Activated T-helper 1 cell treated with Interleukin-2 at 50 U/mL for 16 hours (primary cell): ENCODE measurements around the gene FAR2.
"Not testable (repeated sequence)": the region's sequence is repeated elsewhere in the genome, so short reads cannot be mapped to it uniquely, and the experiment has no call there.

Experiments used
- DNase-seq: peaks from one replicate; pipeline ENCODE4 v3.0.0-alpha.2; 2020; ENCODE audit warnings: low read depth

The FAR2 gene

DNA sequence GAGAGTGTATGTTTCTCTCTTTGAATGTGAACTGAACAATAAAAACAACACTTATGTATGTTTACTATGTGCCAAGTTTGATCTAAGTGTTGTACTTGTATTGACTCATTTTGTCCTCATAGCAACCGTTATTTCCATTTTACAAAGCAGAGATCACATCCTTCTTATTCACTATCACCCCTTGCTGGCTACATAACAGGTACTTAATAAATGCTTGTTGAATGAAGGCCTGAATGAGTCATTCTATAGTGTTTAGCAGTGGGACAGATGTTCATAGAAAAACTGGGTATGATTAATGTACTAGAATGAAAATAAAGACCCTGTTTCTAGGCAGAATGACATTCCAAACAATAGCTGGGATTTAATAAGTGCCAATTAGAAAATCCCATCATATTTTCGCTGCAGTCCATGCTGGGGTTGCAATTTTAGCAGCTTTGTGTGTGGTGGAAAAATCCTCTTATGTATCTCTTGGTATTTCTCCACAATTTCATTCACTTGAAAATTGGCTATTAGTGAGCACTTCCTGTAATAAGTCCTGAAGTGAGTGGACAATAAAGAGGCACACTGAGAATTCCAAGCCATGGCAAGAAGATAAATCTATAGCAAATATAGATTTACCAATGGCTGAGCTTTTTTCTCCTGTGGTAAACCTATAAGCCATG lies 86.0 kb downstream of the FAR2 start:
- DNase-seq = no peak

- DNase-seq = no peak
Observed at GRCh38 chr12:29238822-29239291, 89.8 kb downstream of the FAR2 start.

DNA sequence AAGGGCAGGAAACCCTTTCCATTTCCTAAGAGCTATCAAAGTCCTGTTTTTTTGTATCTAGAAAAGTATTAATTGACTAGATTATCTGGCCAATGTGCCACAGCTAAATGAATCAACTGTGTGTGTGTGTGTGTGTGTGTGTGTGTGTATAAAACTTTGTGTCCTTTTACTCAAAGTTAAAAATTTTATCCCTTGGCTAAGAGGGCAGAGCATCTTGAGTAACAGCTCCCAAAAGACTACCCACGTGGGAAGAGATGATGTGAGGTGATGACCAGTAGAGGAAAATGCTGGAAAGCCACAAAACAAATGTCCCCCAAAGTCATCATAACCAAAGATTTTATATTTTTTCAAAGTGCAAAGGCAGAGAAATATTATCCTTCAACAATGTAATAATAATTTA lies 90.3 kb downstream of the FAR2 start:
- DNase-seq = no peak

DNA sequence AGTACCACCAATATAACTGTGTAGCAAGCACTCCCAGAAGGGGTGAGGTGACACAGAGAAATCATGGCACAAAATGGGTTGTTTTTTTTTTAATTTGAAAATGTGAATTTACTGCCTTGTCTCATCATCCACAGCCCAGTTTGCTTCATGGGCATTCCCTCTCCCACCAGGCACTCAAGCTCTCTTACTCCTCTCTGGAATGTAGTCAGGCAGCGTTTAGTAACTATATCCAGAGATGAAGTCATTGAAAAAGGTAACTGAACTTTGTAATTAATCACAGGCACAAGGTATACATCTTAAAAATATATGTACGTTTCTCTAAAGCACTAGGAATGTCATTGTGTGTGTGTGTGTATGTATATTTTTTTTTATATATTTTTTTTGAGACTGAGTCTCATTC lies 91.4 kb downstream of the FAR2 start:
- DNase-seq = no peak

- no peak for DNase-seq
Observed at GRCh38 chr12:29241821-29242591, 92.9 kb downstream of the FAR2 start.

GRCh38 chr12:29242921-29243431 lies 93.9 kb downstream of the FAR2 start:
- DNase-seq = no peak

DNA sequence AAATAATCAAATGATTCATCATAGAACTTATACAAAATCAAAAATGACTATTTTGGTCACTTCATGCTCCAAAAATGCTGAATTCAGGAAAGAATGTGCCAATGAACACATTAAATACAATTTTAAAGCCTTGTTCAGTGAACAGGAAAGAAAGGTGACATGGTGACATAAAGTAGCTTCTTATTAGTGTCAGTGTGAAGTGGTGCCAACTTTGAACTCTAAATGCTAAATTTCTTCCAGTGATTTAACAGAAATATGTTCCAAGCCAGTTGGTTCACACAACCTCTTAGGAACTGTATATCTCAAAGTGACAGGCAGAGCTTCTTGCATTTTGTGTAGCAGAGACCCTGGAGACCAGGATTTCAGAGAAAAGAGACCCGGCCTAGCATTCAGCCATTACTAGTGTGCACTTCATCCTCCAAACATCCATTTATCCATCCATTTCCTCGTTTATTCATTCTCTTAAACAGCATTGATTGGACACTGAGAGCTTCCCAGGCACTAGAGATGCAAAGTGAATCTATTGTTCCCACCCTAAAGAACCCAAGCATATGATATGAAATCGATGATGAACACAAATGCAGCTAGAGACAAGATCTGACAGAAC lies 95.2 kb downstream of the FAR2 start:
- no peak for DNase-seq

DNA sequence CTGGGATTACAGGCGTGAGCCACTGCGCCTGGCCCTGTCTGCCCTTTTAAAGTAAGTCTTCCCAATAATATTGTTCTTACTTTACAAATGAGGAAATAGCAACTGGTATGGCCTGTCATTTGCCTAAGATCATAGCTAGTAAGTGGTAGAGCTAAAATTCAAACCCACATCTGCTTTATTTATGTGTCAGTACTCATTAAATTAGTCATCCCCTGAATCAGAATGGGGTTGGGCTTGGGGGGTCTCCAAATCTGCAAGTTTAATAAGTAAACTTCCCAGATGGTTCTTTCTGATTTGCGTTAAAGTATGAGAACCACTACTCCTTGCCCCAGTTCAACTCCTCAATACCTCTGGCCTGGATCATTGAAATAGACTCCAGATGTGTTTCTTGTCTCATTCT lies 96.2 kb downstream of the FAR2 start:
- DNase-seq = no peak

GRCh38 chr12:29249930-29250329 lies 100.9 kb downstream of the FAR2 start:
- DNase-seq = no peak

- DNase-seq = no peak
Observed at GRCh38 chr12:29253906-29254625, 105.0 kb downstream of the FAR2 start.

DNA sequence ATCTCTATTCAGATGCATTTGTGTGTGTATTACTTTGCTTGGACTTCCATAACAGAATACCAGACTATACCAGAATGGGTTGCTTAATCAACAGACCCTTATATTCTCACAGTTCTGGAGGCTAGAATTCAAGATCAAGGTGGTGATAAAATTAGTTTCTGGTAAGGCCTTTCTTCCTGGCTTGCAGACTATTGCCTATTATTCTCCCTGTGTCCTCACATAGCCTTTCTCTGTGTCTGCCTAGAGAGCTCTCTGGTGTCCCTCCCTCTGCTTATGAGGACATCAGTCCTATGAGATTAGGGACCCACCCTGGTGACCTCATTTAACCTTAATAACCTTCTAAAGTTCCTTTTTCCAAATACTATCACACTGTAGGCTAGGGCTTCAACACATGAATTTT lies 106.0 kb downstream of the FAR2 start:
- DNase-seq = no peak

GRCh38 chr12:29256598-29256997 lies 107.5 kb downstream of the FAR2 start:
- no peak for DNase-seq

GRCh38 chr12:29257687-29258086 lies 108.6 kb downstream of the FAR2 start:
- not testable (repeated sequence) for DNase-seq

GRCh38 chr12:29264424-29264823 lies 115.3 kb downstream of the FAR2 start:
- no peak for DNase-seq

- DNase-seq = no peak
Observed at GRCh38 chr12:29269706-29270408, 120.8 kb downstream of the FAR2 start.

GRCh38 chr12:29270446-29270845 lies 121.4 kb downstream of the FAR2 start:
- DNase-seq = no peak

DNA sequence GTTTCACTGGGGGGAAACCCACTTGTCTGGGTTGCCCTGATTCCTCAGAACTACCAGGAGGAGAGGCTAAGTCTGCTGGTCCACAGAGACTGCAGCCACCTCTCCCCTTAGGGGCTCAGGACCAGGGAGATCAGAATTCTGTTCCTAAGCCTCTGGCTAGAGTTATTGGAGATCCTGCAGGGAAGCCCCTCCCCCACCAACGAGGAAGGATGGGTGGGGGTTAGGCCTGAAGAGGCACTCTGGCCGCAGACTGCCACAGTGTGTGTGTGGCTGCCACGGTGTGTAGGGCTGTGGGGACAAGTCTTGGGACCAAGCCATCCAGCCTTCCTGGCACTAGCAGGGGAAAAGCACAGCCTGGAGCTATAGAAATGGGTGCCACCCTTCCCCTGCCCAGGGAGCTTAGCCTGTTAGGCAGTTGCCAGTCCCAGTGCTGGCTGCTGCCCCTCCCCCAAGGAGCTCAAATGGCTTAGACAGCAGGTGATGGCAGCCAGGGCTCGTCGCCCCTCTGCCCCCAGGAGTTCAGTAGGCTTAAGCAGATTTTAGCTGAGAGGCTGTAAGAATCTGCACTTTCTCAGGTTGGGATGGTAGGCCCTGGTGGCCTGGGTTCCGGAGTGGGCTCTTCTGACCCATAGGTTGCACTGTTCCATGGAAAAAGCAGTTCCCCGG lies 124.2 kb downstream of the FAR2 start:
- DNase-seq = no peak

- DNase-seq = no peak
Observed at GRCh38 chr12:29275834-29276233, 126.8 kb downstream of the FAR2 start.

- no peak for DNase-seq
Observed at GRCh38 chr12:29277231-29277630, 128.2 kb downstream of the FAR2 start.

DNA sequence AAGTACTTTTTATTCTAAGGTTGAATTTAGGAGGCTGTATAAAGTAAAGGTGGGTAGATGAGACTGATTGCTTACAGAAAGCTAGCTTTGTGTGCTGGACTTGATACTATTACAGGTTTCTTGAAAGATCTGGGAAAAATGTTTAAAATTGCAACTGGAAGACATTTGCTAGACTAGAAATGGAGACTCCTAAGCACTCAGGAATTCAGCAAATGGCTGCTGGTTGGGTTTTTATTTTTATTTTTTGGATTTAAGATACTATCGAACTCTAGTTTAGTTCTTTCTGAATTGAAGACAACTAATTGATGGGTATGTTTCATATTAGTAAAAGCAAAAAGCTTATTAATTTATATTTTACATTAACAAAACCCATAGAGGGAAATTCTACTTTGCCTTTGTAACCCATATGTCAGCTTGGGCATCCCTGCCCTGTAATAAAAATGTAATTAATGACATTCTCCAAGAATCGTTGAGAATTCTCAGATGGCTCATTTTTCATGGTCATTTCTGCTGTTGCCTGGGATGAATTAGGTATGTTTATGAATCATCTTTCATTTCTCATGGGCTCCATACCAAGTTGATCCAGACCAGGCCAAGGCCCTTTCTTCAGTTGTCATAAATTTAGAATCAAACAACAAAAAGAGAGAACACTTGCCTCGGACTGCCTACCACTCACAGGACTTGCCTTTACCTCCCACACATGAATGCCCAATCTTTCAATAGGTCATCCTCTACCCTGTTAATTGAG lies 129.8 kb downstream of the FAR2 start:
- DNase-seq = no peak
